Progenitor cell of endocrine pancreas (in vitro differentiated cells): ENCODE measurements around the gene ANKRD34A. TPM values are rescaled to one million over a fixed set of nuclear protein-coding genes. Genes with fewer than 3 reads are reported as not detected.

Experiments used
- DNase-seq: peaks from one replicate; pipeline ENCODE4 v3.0.0; 2021; ENCODE audit warnings: low spot score; ENCODE audit not compliant: unreplicated experiment
- H3K27ac Mint-ChIP-seq: 2 replicates; pipeline ENCODE4 v1.8.0; 2021; ENCODE audit warnings: mild to moderate bottlenecking, moderate library complexity, mixed read lengths
- H3K27me3 Mint-ChIP-seq: 2 replicates; pipeline ENCODE4 v1.8.0; 2021; ENCODE audit warnings: mixed read lengths
- H3K36me3 Mint-ChIP-seq: 2 replicates; pipeline ENCODE4 v1.8.0; 2022; ENCODE audit warnings: mixed read lengths; ENCODE audit not compliant: insufficient read depth
- H3K4me1 Mint-ChIP-seq: 2 replicates; pipeline ENCODE4 v1.8.0; 2021; ENCODE audit warnings: low read depth, mixed read lengths
- H3K4me3 Mint-ChIP-seq: 2 replicates; pipeline ENCODE4 v1.8.0; 2021; ENCODE audit warnings: low read depth, mild to moderate bottlenecking, moderate library complexity, mixed read lengths
- H3K9me3 Mint-ChIP-seq: 2 replicates; pipeline ENCODE4 v1.8.0; 2021; ENCODE audit warnings: low read depth, mixed read lengths
- total RNA-seq: library from RNA; stranded (reverse); gene quantifications from 2 replicates; pipeline ENCODE4 v1.2.1, GENCODE V29; 2021
- TF ChIP-seq, protein P1 (sequence below): fragments of 200-600 bp; sonication (generic); IDR thresholded peaks from one replicate; pipeline ENCODE4 v1.5.0; 2021; ENCODE audit warnings: antibody characterized with exemption, mild to moderate bottlenecking; ENCODE audit not compliant: unreplicated experiment

ANKRD34A gene
- total RNA-seq, 1 donor from 2014 or later: 0.22 TPM

DNA sequence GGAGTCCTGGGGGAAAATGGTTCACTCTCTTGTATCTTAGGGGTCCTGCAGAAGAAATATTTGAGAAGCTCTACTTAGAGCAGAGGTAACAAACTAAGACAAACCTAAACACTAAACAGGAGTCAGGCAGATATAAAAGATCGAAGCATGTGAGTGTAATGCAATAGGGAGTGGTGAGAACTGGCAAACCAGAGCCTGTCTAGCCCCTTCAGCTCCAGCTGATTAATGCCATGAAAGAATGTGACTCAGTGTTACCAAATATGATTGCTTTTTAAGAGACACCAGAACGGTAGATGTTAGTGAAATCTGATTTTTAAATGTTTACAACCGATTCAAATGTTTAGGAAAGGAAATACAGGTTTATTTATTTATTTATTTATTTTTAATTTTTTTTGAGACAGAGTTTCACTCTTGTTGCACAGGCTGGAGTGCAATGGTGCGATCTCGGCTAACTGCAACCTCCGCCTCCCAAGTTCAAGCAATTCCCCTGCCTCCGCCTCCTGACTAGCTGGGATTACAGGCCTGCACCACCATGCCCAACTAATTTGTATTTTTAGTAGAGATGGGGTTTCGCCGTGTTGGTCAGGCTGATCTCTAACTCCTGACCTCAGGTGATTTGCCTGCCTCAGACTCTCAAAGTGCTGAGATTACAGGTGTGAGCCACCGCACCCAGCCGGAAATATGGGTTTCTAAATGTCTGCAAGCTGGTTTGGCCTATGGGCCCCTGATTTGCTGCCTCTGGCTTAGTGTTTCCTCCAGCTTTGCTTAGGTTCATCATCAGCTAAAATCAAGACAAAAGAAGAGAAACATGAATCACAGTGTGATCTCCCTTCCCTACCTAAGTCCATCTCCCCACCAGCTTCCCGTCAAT, 19.8 kb upstream of the ANKRD34A start:
- TF ChIP-seq, protein P1, sequence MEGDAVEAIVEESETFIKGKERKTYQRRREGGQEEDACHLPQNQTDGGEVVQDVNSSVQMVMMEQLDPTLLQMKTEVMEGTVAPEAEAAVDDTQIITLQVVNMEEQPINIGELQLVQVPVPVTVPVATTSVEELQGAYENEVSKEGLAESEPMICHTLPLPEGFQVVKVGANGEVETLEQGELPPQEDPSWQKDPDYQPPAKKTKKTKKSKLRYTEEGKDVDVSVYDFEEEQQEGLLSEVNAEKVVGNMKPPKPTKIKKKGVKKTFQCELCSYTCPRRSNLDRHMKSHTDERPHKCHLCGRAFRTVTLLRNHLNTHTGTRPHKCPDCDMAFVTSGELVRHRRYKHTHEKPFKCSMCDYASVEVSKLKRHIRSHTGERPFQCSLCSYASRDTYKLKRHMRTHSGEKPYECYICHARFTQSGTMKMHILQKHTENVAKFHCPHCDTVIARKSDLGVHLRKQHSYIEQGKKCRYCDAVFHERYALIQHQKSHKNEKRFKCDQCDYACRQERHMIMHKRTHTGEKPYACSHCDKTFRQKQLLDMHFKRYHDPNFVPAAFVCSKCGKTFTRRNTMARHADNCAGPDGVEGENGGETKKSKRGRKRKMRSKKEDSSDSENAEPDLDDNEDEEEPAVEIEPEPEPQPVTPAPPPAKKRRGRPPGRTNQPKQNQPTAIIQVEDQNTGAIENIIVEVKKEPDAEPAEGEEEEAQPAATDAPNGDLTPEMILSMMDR: no peak

DNA sequence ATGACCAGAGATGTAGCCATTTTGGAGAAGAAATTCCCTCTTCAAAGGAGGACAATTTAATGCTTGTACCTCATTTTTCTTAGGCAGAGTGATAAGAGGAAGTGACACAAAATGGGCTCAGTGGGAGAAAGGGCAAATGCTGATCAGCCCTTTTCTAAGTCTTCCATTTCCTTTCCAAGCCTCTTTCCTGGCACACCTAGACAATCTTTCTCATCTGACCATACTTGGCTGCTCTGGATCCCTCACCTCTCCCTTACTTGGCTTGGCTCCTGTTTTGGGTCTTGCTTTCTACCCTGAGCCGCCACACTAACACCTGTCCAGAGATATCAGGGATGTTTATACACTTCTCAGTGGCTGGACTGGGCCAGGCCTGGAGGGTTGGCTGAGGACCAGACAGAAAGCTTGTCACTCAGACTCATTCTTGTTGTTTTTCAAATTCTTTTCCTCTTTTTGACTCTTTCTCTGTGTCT, 18.9 kb upstream of the ANKRD34A start:
- H3K27ac Mint-ChIP-seq: no peak overlapping the region
- H3K4me1 Mint-ChIP-seq: peaks cover 9% of the 10 kb centered on the region
- H3K27me3 Mint-ChIP-seq: no peaks in the 10 kb centered on the region
- DNase-seq: no peak
- no peaks in the 10 kb centered on the region for H3K36me3 Mint-ChIP-seq
- H3K4me3 Mint-ChIP-seq: no peak overlapping the region
- TF ChIP-seq, protein P1: no peak
- no peaks in the 10 kb centered on the region for H3K9me3 Mint-ChIP-seq

More for the DNA sequence above, 19.8 kb upstream of the ANKRD34A start:
- no peak overlapping the region for H3K4me3 Mint-ChIP-seq
- no peaks in the 10 kb centered on the region for H3K36me3 Mint-ChIP-seq
- peaks cover 9% of the 10 kb centered on the region for H3K4me1 Mint-ChIP-seq
- H3K27me3 Mint-ChIP-seq: no peaks in the 10 kb centered on the region
- no peaks in the 10 kb centered on the region for H3K9me3 Mint-ChIP-seq
- DNase-seq: no peak
- no peak overlapping the region for H3K27ac Mint-ChIP-seq

- no peak for DNase-seq
- Mint-ChIP-seq H3K9me3 (no peaks in the 10 kb centered on the region), H3K27me3 (no peaks in the 10 kb centered on the region), H3K4me3 (no peak overlapping the region), H3K4me1 (peaks cover 13% of the 10 kb centered on the region), H3K27ac (no peak overlapping the region), H3K36me3 (peaks cover 1% of the 10 kb centered on the region)
- TF ChIP-seq, protein P1: no peak
Observed at GRCh38 chr1:145982010-145982723, 17.8 kb upstream of the ANKRD34A start.

GRCh38 chr1:145980457-145980994, 16.2 kb upstream of the ANKRD34A start:
- TF ChIP-seq, protein P1: no peak
- Mint-ChIP-seq H3K27ac (no peak overlapping the region), H3K4me3 (no peak overlapping the region), H3K36me3 (peaks cover 1% of the 10 kb centered on the region), H3K4me1 (peaks cover 9% of the 10 kb centered on the region), H3K27me3 (no peaks in the 10 kb centered on the region), H3K9me3 (no peaks in the 10 kb centered on the region)
- DNase-seq: no peak

DNA sequence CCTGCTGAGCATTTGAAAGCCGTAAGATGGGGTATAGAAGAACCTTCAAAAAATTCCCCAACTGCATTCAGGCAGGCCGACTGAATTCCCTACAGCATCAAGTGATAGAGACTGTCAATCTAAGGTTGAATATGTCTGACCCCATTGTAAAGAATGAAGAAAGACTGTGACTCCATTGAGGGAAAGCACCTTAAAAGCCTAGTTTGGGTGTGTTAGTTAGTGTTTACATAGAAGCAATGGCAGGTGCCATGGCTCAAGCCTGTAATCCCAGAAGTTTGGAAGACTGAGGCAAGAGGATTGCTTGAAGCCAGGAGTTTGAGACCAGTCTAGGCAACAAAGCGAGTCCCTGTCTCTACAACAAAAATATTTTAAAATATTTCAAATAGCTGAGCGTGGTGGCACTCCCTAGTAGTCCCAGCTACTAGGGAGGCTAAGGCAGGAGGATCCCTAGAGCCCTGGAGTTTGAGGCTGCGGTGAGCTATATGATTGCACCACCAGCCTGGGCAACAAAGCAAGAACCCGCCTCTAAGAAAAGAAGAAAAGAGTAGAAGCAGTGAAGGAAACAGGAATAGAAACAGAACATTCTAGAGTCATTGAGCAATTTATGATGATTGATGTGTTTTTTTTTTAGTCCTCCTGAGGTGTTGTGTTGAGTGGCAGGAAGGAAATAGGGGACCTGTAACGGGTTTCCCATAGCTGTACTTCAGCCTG, 15.5 kb upstream of the ANKRD34A start:
- peaks cover 6% of the 10 kb centered on the region for H3K4me1 Mint-ChIP-seq
- TF ChIP-seq, protein P1: no peak
- peaks cover 1% of the 10 kb centered on the region for H3K36me3 Mint-ChIP-seq
- no peak overlapping the region for H3K27ac Mint-ChIP-seq
- no peak overlapping the region for H3K4me3 Mint-ChIP-seq
- H3K9me3 Mint-ChIP-seq: no peaks in the 10 kb centered on the region
- no peak for DNase-seq
- no peaks in the 10 kb centered on the region for H3K27me3 Mint-ChIP-seq
